Neural progenitor cell (in vitro differentiated cells): ENCODE data around the gene RPS6KB2. TPM values are rescaled to one million over a fixed set of nuclear protein-coding genes. Genes with fewer than 3 reads are reported as not detected.

Experiments used
- DNase-seq: peaks from one replicate; pipeline ENCODE4 v3.0.0-alpha.2; 2016; ENCODE audit warnings: low spot score
- H2AFZ ChIP-seq: fragments of 200-600 bp; sonication (generic); replicated peaks from 2 replicates; pipeline ENCODE4 v1.6.1; 2016; ENCODE audit warnings: antibody characterized with exemption
- H3F3A ChIP-seq: fragments of 200-600 bp; sonication (generic); 2 replicates; pipeline ENCODE4 v1.6.1; 2016; ENCODE audit warnings: antibody characterized with exemption, low read depth
- H3K27ac ChIP-seq: fragments of 200-600 bp; sonication (generic); 2 replicates; pipeline ENCODE4 v1.5.1; 2016; ENCODE audit warnings: mild to moderate bottlenecking
- H3K27me3 ChIP-seq: fragments of 200-600 bp; sonication (generic); 2 replicates; pipeline ENCODE4 v1.6.1; 2016; ENCODE audit warnings: mild to moderate bottlenecking, moderate library complexity
- H3K36me3 ChIP-seq: fragments of 200-600 bp; sonication (generic); 2 replicates; pipeline ENCODE4 v1.5.1; 2016
- H3K4me1 ChIP-seq: fragments of 200-600 bp; sonication (generic); 2 replicates; pipeline ENCODE4 v1.6.1; 2016; ENCODE audit warnings: mixed run types
- H3K4me2 ChIP-seq: fragments of 200-600 bp; sonication (generic); 2 replicates; pipeline ENCODE4 v1.6.1; 2016
- H3K4me3 ChIP-seq: fragments of 200-600 bp; sonication (generic); 2 replicates; pipeline ENCODE4 v1.5.1; 2016
- H3K79me2 ChIP-seq: fragments of 200-600 bp; sonication (generic); 2 replicates; pipeline ENCODE4 v1.6.1; 2016; ENCODE audit warnings: low read depth
- H3K9ac ChIP-seq: fragments of 200-600 bp; sonication (generic); 2 replicates; pipeline ENCODE4 v1.6.1; 2016
- H3K9me3 ChIP-seq: fragments of 200-600 bp; sonication (generic); 2 replicates; pipeline ENCODE4 v1.5.1; 2016; ENCODE audit warnings: low read depth
- H4K20me1 ChIP-seq: fragments of 200-600 bp; sonication (generic); 2 replicates; pipeline ENCODE4 v1.6.1; 2016; ENCODE audit warnings: low read depth
- H3K27ac Mint-ChIP-seq: 3 replicates; pipeline ENCODE4 v1.8.0; 2021; ENCODE audit warnings: mixed read lengths
- H3K27me3 Mint-ChIP-seq: 2 replicates; pipeline ENCODE4 v1.8.0; 2022; ENCODE audit warnings: low read depth, mild to moderate bottlenecking, inconsistent platforms, moderate library complexity, mixed read lengths; ENCODE audit not compliant: insufficient read depth
- H3K36me3 Mint-ChIP-seq: 3 replicates; pipeline ENCODE4 v1.8.0; 2021; ENCODE audit warnings: mixed read lengths
- H3K4me1 Mint-ChIP-seq: 3 replicates; pipeline ENCODE4 v1.8.0; 2021; ENCODE audit warnings: mixed read lengths
- H3K4me3 Mint-ChIP-seq: 3 replicates; pipeline ENCODE4 v1.8.0; 2021; ENCODE audit warnings: mild to moderate bottlenecking, moderate library complexity, mixed read lengths
- H3K9me3 Mint-ChIP-seq: 3 replicates; pipeline ENCODE4 v1.8.0; 2020; ENCODE audit warnings: mixed read lengths
- CTCF ChIP-seq: fragments of 200-600 bp; sonication (generic); IDR thresholded peaks from 2 replicates; pipeline ENCODE4 v1.5.1; 2017; ENCODE audit warnings: antibody characterized with exemption, mild to moderate bottlenecking
- EZH2 ChIP-seq: fragments of 200-600 bp; sonication (generic); IDR thresholded peaks from 2 replicates; pipeline ENCODE4 v1.6.1; 2017; ENCODE audit warnings: antibody characterized with exemption, mild to moderate bottlenecking, moderate library complexity
- EZH2phosphoT487 ChIP-seq: fragments of 200-600 bp; sonication (generic); IDR thresholded peaks from 2 replicates; pipeline ENCODE4 v1.6.1; 2017; ENCODE audit warnings: antibody characterized with exemption
- total RNA-seq: library from RNA; depleted of rRNA; stranded (reverse); fragments of >200 nt; gene quantifications from 2 replicates; pipeline ENCODE4 v1.2.3, GENCODE V29; 2015; ENCODE audit warnings: low replicate concordance

Gene RPS6KB2
- total RNA-seq, 1 donor from 2014 or later, result 23.7 TPM

GRCh38 chr11:67411785-67412152 lies 16.5 kb upstream of the RPS6KB2 start:
- Mint-ChIP-seq H3K27me3 (peaks cover 23% of the 10 kb centered on the region), H3K36me3 (no peaks in the 10 kb centered on the region), H3K4me1 (peaks cover 29% of the 10 kb centered on the region), H3K4me3 (peak overlapping the region; percentile 13), H3K9me3 (no peaks in the 10 kb centered on the region), H3K27ac (no peak overlapping the region)
- Histone ChIP-seq H3K4me2 (peak overlapping the region; percentile 42), H3K9ac (no peak overlapping the region), H3K4me3 (no peak overlapping the region), H3F3A (peaks cover 22% of the 10 kb centered on the region), H2AFZ (no peak overlapping the region), H3K36me3 (no peaks in the 10 kb centered on the region), H4K20me1 (no peaks in the 10 kb centered on the region), H3K79me2 (no peaks in the 10 kb centered on the region), H3K27me3 (peaks cover 28% of the 10 kb centered on the region), H3K4me1 (peaks cover 22% of the 10 kb centered on the region), H3K9me3 (no peaks in the 10 kb centered on the region), H3K27ac (no peak overlapping the region)
- no peak for DNase-seq
- TF ChIP-seq CTCF (no peak), EZH2 (no peak), EZH2phosphoT487 (no peak)

- Histone ChIP-seq H3K9me3 (no peaks in the 10 kb centered on the region), H3K36me3 (no peaks in the 10 kb centered on the region), H3K27ac (no peak overlapping the region), H3K9ac (no peak overlapping the region), H3K4me1 (peaks cover 22% of the 10 kb centered on the region), H3K79me2 (no peaks in the 10 kb centered on the region), H4K20me1 (no peaks in the 10 kb centered on the region), H3K4me3 (no peak overlapping the region), H3F3A (peaks cover 22% of the 10 kb centered on the region), H3K27me3 (peaks cover 28% of the 10 kb centered on the region), H2AFZ (no peak overlapping the region), H3K4me2 (no peak overlapping the region)
- peak overlapping the region; percentile 33 for H3K4me3 Mint-ChIP-seq
- peaks cover 26% of the 10 kb centered on the region for H3K27me3 Mint-ChIP-seq
- H3K36me3 Mint-ChIP-seq, result no peaks in the 10 kb centered on the region
- peaks cover 23% of the 10 kb centered on the region for H3K4me1 Mint-ChIP-seq
- TF ChIP-seq EZH2, result no peak
- TF ChIP-seq EZH2phosphoT487, result no peak
- no peak for TF ChIP-seq CTCF
- no peak overlapping the region for H3K27ac Mint-ChIP-seq
- DNase-seq, result no peak
- no peaks in the 10 kb centered on the region for H3K9me3 Mint-ChIP-seq
These were observed 15.7 kb upstream of the RPS6KB2 start for GRCh38 chr11:67412495-67413179.

- Histone ChIP-seq H3K79me2 (no peaks in the 10 kb centered on the region), H3K9ac (no peak overlapping the region), H3K36me3 (no peaks in the 10 kb centered on the region), H3K4me3 (no peak overlapping the region), H3K4me1 (peaks cover 22% of the 10 kb centered on the region), H3F3A (peaks cover 22% of the 10 kb centered on the region), H2AFZ (no peak overlapping the region), H3K27ac (no peak overlapping the region), H3K27me3 (peaks cover 35% of the 10 kb centered on the region), H3K9me3 (no peaks in the 10 kb centered on the region), H3K4me2 (no peak overlapping the region), H4K20me1 (no peaks in the 10 kb centered on the region)
- Mint-ChIP-seq H3K27me3 (peaks cover 30% of the 10 kb centered on the region), H3K36me3 (no peaks in the 10 kb centered on the region), H3K4me1 (peaks cover 23% of the 10 kb centered on the region), H3K9me3 (no peaks in the 10 kb centered on the region), H3K27ac (no peak overlapping the region), H3K4me3 (peak overlapping the region; percentile 2)
- TF ChIP-seq EZH2, result no peak
- no peak for TF ChIP-seq CTCF
- no peak for TF ChIP-seq EZH2phosphoT487
- no peak for DNase-seq
These were observed 14.9 kb upstream of the RPS6KB2 start for GRCh38 chr11:67413266-67413849.
